ENCODE data around the gene MED27. TPM values are rescaled to one million over a fixed set of nuclear protein-coding genes. Genes with fewer than 3 reads are reported as not detected.
A peak's percentile ranks its signal among the peaks of the same experiment; 100 is the strongest.

MED27 gene
- total RNA-seq (18.3 and 30.2 TPM in 2 replicates), polyA plus RNA-seq (50.9 and 69.2 TPM in 2 replicates)

- Histone ChIP-seq H3K9me3 (ENCODE audit: low read depth) (no peaks in the 10 kb centered on the region), H3K4me3 (peak within 1 kb of the TSS; percentile 90), H3K27ac (peak within 1 kb of the TSS; percentile 74), H3K4me1 (ENCODE audit: low read depth) (peaks cover 9% of the 10 kb centered on the region), H3K27me3 (no peaks in the 10 kb centered on the region), H3K36me3 (peaks cover 15% of the 10 kb centered on the region)
- TF ChIP-seq CTCF (IDR thresholded peaks at IDR 0.05; ENCODE audit: low read depth, low read length): no peak
- peak; percentile 92 to 98 for DNase-seq (ENCODE audit: low read depth in 1 of 2, low spot score in 1 of 2)
These were observed at the start of gene MED27 for GRCh38 chr9:132079391-132080091. Gene MED27, minus strand, starts transcription at chr9:132079867. Its CDS starts 23 bp downstream, at chr9:132079844.

- no peak overlapping the region for H3K4me3 ChIP-seq
- DNase-seq (ENCODE audit: low read depth in 1 of 2, low spot score in 1 of 2): no peak
- peaks cover 38% of the 10 kb centered on the region for H3K27me3 ChIP-seq
- H3K9me3 ChIP-seq (ENCODE audit: low read depth): no peaks in the 10 kb centered on the region
- H3K27ac ChIP-seq: no peak overlapping the region
- no peaks in the 10 kb centered on the region for H3K4me1 ChIP-seq (ENCODE audit: low read depth)
- no peak for TF ChIP-seq CTCF (IDR thresholded peaks at IDR 0.05; ENCODE audit: low read depth, low read length)
- H3K36me3 ChIP-seq: no peaks in the 10 kb centered on the region
These were observed 48.3 kb upstream of the MED27 start for GRCh38 chr9:132127888-132128534.

- Histone ChIP-seq H3K9me3 (ENCODE audit: low read depth) (no peaks in the 10 kb centered on the region), H3K4me3 (no peak overlapping the region), H3K27ac (no peak overlapping the region), H3K27me3 (peaks cover 43% of the 10 kb centered on the region), H3K36me3 (no peaks in the 10 kb centered on the region), H3K4me1 (ENCODE audit: low read depth) (no peaks in the 10 kb centered on the region)
- no peak for TF ChIP-seq CTCF (IDR thresholded peaks at IDR 0.05; ENCODE audit: low read depth, low read length)
- DNase-seq (ENCODE audit: low read depth in 1 of 2, low spot score in 1 of 2): no peak
These were observed 47.1 kb upstream of the MED27 start for GRCh38 chr9:132126680-132127236.

GRCh38 chr9:132125944-132126679 lies 46.4 kb upstream of the MED27 start:
- no peaks in the 10 kb centered on the region for H3K4me1 ChIP-seq (ENCODE audit: low read depth)

More at GRCh38 chr9:132125944-132126679, 46.4 kb upstream of the MED27 start:
- H3K27ac ChIP-seq: no peak overlapping the region
- DNase-seq (ENCODE audit: low read depth in 1 of 2, low spot score in 1 of 2): no peak
- H3K36me3 ChIP-seq: no peaks in the 10 kb centered on the region
- H3K27me3 ChIP-seq: peaks cover 43% of the 10 kb centered on the region
- no peak overlapping the region for H3K4me3 ChIP-seq
- TF ChIP-seq CTCF (IDR thresholded peaks at IDR 0.05; ENCODE audit: low read depth, low read length): no peak
- H3K9me3 ChIP-seq (ENCODE audit: low read depth): no peaks in the 10 kb centered on the region

All from cardiac muscle cell (in vitro differentiated cells and primary cell).